ENCODE results near the gene CACNA1I.

- TF ChIP-seq, protein P1, sequence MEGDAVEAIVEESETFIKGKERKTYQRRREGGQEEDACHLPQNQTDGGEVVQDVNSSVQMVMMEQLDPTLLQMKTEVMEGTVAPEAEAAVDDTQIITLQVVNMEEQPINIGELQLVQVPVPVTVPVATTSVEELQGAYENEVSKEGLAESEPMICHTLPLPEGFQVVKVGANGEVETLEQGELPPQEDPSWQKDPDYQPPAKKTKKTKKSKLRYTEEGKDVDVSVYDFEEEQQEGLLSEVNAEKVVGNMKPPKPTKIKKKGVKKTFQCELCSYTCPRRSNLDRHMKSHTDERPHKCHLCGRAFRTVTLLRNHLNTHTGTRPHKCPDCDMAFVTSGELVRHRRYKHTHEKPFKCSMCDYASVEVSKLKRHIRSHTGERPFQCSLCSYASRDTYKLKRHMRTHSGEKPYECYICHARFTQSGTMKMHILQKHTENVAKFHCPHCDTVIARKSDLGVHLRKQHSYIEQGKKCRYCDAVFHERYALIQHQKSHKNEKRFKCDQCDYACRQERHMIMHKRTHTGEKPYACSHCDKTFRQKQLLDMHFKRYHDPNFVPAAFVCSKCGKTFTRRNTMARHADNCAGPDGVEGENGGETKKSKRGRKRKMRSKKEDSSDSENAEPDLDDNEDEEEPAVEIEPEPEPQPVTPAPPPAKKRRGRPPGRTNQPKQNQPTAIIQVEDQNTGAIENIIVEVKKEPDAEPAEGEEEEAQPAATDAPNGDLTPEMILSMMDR (IDR thresholded peaks at IDR 0.05), result no peak
- TF ChIP-seq ZFX (IDR thresholded peaks at IDR 0.05; ENCODE audit: borderline replicate concordance), result no peak
Observed at GRCh38 chr22:39733191-39733590, 162.6 kb downstream of the CACNA1I start.

Measured in 22Rv1 (cell line).